ENCODE results near the gene TEX2.

GRCh38 chr17:64178011-64178825 lies 84.8 kb downstream of the TEX2 start:
- TF ChIP-seq CTCF (IDR thresholded peaks at IDR 0.05; ENCODE audit: insufficient read depth, low read length): no peak
- TF ChIP-seq SPI1 (IDR thresholded peaks at IDR 0.05; ENCODE audit: borderline replicate concordance, low read depth): no peak
- no peak for TF ChIP-seq REST (IDR thresholded peaks at IDR 0.05; ENCODE audit: insufficient replicate concordance, low read depth)

Data from HL-60 (cell line).